ENCODE results near the gene GKN1. TPM values are rescaled to one million over a fixed set of nuclear protein-coding genes. Genes with fewer than 3 reads are reported as not detected.

The GKN1 gene, protein sequence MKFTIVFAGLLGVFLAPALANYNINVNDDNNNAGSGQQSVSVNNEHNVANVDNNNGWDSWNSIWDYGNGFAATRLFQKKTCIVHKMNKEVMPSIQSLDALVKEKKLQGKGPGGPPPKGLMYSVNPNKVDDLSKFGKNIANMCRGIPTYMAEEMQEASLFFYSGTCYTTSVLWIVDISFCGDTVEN
- 1.6 and 2.1 TPM in 2 replicates for total RNA-seq (2014; rRNA removed; shearing (Covaris generic))
- 0.31 TPM in 1 of 2 replicates, not detected in the other for polyA plus RNA-seq (2014; cell fraction: nucleus; rRNA removed)

GRCh38 chr2:68974251-68974650 lies at the start of gene GKN1:
GKN1 (plus strand) TSS chr2:68974636; CDS start chr2:68974678, 42 bp downstream.
- DNase-seq (ENCODE audit: extremely low read depth, low read depth), result no peak

DNA sequence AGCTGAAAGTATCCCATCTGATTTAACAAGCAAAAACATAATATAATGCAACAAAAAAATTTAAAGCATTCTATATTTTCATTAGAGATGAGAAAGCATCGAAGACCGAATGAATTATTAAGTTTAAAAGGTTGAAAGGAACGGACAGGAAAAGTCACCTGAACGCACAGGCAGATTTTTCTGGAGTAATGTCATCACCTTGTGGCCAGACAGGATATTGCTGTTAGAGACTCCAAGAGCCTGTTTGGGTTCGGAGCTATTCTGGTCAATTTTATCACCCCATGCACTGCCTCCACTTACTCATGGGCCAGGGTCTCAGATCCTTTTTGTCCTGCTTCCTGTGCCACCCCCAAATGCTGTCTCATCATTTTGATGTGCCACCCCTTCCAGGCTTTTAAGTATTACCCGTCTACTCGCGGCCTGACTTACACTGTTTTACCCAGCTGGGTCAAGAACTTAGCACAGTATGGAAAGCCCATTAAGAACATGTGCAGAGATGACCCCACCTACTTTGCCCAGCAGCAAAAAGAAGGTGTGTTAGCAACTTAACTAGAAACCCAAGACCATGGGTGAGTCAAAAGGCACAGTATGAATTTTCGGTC lies 49.0 kb upstream of the GKN1 start:
- DNase-seq (ENCODE audit: extremely low read depth, low read depth), result peak; percentile 64

- DNase-seq (ENCODE audit: extremely low read depth, low read depth), result no peak
These were observed 47.6 kb upstream of the GKN1 start for GRCh38 chr2:68926796-68927195.

DNA sequence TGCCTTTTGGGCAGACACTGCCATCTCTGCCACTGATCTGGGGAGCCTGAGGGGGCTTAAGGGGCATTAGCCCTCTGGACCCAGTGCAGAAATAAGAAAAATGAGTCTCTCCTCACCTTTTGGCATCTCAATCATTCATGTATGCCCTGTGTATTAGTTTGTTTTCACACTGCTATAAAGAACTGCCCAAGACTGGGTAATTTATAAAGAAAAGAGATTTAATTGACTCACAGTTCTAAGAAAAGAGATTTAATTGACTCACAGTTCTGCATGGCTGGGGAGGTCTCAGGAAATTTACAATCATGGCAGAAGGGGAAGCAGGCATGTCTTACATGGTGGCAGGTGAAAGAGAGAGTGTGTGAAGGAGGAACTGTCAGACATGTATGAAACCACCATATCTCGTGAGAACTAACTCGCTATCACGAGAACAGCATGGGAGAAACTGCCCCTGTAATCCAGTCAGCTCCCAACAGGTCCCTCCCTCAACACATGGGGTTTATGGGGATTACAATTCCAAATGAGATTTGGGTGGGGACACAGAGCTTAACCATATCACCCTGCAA lies 43.2 kb upstream of the GKN1 start:
- no peak for DNase-seq (ENCODE audit: extremely low read depth, low read depth)

DNA sequence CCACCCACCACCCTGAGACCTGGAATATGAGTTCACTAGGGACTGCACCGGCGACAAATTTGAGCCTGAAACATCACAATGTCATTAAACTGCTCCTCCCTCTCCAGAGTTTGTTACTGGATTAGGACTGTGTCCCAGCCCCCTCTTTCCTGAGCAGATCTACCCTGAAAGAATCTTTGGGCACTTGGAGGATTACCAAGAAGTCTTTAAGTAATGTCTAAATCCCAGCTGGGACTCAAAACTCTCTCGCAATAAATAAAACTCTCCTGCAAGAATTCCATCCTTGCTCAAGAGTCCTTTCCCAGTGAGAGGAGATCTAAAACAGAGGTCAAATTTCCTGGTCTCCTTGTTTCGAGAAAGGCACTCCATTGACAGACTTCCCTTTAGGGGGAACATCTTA lies 42.6 kb upstream of the GKN1 start:
- no peak for DNase-seq (ENCODE audit: extremely low read depth, low read depth)

DNA sequence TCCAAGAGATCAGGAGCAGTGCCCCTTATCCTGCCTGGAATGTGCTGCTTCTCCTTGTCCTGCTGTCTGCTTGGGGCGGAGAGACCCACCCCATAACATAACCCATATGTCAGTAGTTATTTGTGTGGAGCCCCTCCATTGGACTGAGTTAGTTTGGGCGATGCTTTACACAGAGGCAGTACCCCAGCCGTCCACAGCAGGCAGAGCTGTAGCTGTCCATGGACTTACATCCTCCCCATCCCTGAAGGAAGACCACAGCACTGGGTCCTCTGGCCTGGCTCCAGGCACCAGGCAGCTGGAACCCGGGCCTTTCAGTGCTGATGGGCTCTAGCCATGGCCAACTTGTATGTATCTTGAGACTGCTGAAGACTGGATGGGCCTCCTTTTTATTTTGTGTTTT lies 42.0 kb upstream of the GKN1 start:
- DNase-seq (ENCODE audit: extremely low read depth, low read depth), result no peak

DNA sequence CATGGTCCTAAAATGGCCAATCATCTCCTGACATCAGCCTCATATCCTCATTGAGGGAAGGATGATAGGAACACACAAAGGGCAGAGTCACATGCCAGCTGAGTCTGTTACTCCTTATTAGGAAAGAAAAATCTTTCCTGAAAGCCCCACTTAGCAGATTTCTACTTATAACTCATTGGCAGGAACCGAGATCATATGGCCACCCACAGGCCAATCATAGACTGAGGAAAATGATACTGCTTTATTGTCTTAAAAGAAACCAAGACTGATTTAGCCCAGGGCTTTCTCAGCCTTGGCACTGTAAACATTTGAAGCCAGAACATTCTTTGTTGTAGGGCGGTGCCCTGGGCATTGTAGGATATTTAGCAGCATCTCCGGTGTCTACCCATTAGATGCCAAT lies 40.4 kb upstream of the GKN1 start:
- DNase-seq (ENCODE audit: extremely low read depth, low read depth), result no peak

DNA sequence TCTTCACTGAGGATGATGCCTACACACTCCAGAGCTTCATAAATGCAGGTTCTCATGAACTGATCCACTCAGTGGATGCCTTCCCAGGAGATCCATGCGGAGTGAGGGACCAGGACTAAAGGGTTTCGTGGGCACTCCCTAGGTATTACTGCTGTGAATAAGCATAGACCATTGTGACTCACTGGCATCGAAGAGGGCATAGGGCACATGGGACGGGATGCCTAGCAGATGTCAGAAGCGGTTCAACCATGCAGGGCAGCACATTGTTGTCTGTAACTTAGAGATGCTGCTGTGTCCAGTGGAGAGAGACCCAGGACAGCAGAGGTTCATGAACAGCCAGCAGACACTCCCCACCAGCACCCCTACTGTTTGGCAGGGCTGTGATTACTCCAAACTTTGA lies 39.0 kb upstream of the GKN1 start:
- DNase-seq (ENCODE audit: extremely low read depth, low read depth), result no peak

DNA sequence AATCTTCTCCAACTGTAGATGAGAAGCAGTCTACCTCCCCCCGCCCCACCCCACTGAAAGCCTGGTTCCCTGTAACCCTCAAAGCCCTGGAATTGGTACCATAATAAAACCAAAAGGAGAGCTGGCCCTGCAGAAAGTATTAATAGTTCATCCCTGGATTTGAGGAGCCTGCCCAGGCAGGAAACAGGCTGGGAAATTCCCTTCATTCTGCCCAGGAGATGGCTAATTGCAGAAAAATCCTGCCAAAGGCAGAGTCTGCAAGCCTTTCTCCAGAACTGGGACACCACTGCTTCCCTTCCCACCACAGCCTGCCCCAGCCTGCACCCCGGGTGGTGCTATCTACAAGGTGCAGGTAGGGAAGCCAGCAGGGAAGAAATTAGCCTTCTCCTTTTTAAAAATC lies 38.0 kb upstream of the GKN1 start:
- no peak for DNase-seq (ENCODE audit: extremely low read depth, low read depth)

DNA sequence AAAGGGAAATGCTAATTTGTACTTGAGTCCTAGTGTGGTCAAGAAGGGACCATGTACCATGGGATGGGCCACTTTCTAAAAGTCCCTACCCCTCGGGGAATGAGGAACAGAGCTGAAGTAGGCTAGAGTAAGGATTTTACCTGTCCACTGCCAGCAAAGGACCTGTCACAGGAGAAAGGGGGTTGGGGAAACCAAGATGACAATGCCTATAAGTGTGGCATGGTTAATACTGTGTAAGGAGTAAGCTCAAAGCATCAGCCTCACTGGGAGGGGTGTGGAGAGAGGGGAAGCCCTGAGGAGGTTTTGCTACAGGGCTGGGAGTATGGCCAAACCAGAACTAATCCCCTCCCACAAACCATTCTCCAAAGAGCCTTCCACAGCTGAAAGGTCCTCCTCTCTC lies 37.5 kb upstream of the GKN1 start:
- no peak for DNase-seq (ENCODE audit: extremely low read depth, low read depth)

DNA sequence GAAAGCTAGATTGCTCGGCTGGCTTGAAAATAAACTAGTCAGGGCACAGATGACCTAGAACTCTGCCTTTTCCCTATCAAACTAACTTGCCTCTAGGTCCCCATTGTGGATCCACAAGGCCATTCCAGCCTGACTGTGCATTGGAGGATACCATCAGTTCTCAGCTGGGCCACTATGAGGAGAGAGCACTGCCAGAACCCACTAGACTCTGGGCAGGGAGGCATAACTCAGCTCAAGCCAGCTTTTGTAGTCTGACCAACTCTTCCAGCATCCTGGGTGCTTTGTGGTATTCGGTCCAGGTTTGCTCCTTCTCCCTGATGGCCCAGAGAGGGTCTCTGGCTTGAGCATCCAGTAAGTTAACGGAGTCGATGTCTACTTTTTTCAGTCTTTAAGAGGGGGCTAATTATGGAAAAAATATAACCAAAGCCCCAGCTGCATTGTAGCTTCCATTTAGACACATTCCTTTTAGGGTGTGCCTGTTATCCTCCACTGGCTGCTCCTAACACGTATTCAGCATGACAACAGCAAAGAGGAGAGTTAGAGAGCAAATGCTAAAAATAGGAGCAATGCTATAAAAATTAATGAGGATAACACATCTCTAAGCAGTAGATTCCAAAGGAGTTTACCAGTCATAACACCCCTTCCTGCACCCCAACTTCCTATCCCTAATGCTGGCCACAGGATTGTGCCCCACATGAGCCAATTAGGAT lies 36.9 kb upstream of the GKN1 start:
- no peak for DNase-seq (ENCODE audit: extremely low read depth, low read depth)

DNA sequence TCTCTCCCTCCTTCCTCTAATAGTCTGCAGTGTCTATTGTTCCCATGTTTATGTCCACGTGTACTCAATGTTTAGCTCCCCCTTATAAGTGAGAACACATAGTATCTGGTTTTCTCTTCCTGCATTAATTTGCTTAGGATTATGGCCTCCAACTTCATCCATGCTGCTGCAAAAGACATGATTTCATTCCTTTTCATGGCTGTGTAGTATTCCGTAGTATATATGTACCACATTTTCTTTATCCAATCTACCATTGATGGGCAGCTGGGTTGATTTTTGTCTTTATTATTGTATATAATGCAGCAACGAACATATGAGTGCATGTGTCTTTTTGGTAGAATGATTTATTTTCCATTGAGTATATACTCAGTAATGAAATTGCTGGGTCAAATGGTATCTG lies 35.5 kb upstream of the GKN1 start:
- DNase-seq (ENCODE audit: extremely low read depth, low read depth), result no peak

DNA sequence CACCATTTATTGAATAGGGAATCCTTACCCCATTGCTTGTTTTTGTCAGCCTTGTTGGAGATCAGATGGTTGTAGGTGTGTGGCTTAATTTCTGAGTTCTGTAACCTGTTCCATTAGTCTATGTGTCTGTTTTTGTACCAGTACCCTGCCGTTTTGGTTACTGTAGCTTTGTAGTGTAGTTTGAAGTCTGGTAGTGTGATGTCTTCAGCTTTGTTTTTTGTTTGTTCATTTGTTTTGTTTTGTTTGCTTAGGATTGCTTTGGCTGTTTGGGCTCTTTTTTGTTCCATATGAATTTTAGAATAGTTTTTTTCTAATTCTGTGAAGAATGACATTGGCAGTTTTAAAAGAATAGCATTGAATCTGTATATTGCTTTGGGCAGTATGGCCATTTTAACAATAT lies 34.5 kb upstream of the GKN1 start:
- no peak for DNase-seq (ENCODE audit: extremely low read depth, low read depth)

GRCh38 chr2:68940369-68940768 lies 34.1 kb upstream of the GKN1 start:
- DNase-seq (ENCODE audit: extremely low read depth, low read depth), result no peak

DNA sequence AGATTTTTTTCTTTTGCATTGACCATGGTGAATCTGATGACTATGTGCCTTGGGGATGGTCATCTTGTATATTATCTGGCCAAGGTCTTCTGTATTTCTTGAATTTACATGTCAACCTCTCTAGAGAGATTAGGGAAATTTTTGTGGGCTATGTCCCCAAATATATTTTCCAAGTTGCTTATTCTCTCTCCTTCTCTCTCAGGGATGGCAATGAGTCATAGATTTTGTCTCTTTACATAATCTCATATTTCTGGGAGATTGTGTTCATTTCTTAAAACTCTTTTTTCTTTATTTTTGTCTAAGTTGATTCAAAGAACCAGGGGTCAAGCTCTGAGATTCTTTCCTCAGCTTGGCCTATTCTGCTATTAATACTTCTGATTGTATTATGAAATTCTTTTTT lies 31.6 kb upstream of the GKN1 start:
- DNase-seq (ENCODE audit: extremely low read depth, low read depth), result no peak

- peak; percentile 84 for DNase-seq (ENCODE audit: extremely low read depth, low read depth)
These were observed 30.6 kb upstream of the GKN1 start for GRCh38 chr2:68943581-68944568.

- DNase-seq (ENCODE audit: extremely low read depth, low read depth), result no peak
These were observed 28.3 kb upstream of the GKN1 start for GRCh38 chr2:68946117-68946516.

- no peak for DNase-seq (ENCODE audit: extremely low read depth, low read depth)
These were observed 25.7 kb upstream of the GKN1 start for GRCh38 chr2:68948710-68949109.

GRCh38 chr2:68951899-68952298 lies 22.5 kb upstream of the GKN1 start:
- DNase-seq (ENCODE audit: extremely low read depth, low read depth), result no peak

DNA sequence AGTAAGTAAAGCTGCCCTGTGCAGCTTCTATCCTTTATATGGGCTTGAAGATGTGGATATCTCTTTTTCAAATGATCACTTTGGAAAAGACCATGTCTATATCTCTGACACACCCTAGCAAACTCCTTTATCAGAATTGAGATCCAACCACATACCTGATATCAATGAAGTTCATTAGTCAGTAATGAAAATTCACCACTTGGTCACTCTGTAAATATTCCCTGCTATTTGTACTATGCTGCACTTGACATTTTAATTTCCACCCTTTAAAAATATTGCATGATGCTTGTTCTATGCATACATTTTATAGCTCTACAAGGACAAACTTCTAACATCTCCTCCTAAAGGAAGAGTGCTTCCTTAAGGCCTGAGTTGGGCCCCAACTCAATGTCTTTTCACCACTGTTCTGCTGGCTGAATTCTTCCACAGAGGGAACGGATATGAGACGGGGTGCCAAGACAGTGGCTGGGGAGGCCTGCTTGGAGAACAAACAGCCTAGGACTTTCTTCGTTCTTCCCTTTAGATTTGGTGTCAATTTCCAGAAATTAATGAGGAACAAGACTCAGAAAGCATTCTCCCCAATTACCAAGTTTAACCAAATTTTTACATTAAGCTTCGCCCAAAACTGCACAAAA lies 21.4 kb upstream of the GKN1 start, which contains the start of gene GKN2:
TSS of gene GKN2 (minus strand) at position 7 of the 635 bp plus-strand sequence. CDS start 32 bp downstream, outside the sequence.
- DNase-seq (ENCODE audit: extremely low read depth, low read depth), result no peak
